ENCODE data around the gene UBE3A. TPM values are rescaled to one million over a fixed set of nuclear protein-coding genes. Genes with fewer than 3 reads are reported as not detected.

Gene UBE3A
- polyA plus RNA-seq, 2 of the 4 experiments (the other 2 are of a cell fraction) = 22.3 to 42.2 TPM

DNA sequence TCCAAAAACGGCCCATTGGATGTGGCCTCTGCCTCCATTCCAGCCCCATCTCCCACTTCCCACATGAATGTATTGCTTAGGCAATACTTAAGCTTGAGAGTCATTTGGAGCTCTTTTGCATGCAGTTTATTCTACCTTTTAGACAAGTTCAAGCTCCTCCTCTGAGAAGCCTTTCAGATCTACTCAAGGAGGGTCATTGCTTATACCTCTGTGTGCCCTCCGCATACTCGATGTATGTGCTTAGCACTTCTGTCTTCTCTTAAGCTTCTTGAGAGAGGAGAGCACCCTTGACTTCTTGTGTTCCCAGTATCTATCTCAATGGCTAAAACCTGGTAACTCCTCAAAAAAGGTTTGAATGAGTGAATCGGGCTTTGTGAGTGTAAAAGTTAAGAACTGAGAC lies 6.6 kb upstream of the UBE3A start:
- DNase-seq (ENCODE audit: low read depth in 1 of 2, low spot score in 1 of 2) = no peak
- Histone ChIP-seq H3K4me2 (no peak overlapping the region), H3K4me1 (no peaks in the 10 kb centered on the region), H3K4me3 (no peak overlapping the region), H3K9me3 (no peaks in the 10 kb centered on the region; the same call in 2 of the 3 replicates), H3K27ac (no peak overlapping the region)
- CTCF ChIA-PET = no interaction called here
- no peak for FAIRE-seq
- WGBS (ENCODE audit: missing lambda C conversion rate) = 0% methylated on average over 4 of the region's 4 CpGs
- POLR2A ChIA-PET = no interaction called here
- no peak for ATAC-seq
- no peak for TF ChIP-seq POLR2A (IDR thresholded peaks at IDR 0.05; ENCODE audit: low read length)

DNA sequence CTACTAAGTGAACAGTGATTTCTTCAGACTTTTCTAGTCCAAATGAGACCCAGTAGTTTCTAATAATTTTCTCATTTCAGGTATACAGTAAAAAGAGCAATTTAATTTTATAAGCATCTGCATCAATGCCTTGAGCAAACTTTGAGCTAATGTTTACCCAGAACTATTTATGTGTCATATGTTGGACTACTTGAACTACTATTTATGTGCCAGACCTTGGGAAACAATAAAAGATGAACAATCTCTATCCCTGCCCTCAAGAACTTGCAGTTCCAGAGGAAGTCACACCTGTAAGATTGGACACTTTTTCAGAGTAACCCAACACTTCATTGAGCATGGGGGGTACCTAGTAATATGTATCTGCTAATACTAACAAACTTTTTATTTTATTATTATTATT lies 2.3 kb upstream of the UBE3A start:
- Histone ChIP-seq H3K27ac (no peak overlapping the region), H3K9me3 (0 out of 3 replicates have a peak, but pooled peaks cover 3% of the 10 kb centered on the region), H3K4me2 (no peak overlapping the region), H3K4me3 (no peak overlapping the region), H3K4me1 (no peaks in the 10 kb centered on the region)
- TF ChIP-seq, protein P1, sequence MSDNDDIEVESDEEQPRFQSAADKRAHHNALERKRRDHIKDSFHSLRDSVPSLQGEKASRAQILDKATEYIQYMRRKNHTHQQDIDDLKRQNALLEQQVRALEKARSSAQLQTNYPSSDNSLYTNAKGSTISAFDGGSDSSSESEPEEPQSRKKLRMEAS (IDR thresholded peaks at IDR 0.05) = no peak
- TF ChIP-seq FOSL2 (IDR thresholded peaks at IDR 0.05) = no peak
- TF ChIP-seq FOSL2 (CRISPR knock-in tag; IDR thresholded peaks at IDR 0.05) = no peak
- no peak for TF ChIP-seq NR3C1 (IDR thresholded peaks at IDR 0.05)
- TF ChIP-seq ZSCAN20 (CRISPR knock-in tag; IDR thresholded peaks at IDR 0.05) = no peak
- TF ChIP-seq CEBPB (IDR thresholded peaks at IDR 0.05) = no peak
- TF ChIP-seq, protein P2, sequence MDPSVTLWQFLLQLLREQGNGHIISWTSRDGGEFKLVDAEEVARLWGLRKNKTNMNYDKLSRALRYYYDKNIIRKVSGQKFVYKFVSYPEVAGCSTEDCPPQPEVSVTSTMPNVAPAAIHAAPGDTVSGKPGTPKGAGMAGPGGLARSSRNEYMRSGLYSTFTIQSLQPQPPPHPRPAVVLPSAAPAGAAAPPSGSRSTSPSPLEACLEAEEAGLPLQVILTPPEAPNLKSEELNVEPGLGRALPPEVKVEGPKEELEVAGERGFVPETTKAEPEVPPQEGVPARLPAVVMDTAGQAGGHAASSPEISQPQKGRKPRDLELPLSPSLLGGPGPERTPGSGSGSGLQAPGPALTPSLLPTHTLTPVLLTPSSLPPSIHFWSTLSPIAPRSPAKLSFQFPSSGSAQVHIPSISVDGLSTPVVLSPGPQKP (IDR thresholded peaks at IDR 0.05; ENCODE audit: low read depth, low read length) = no peak
- no peak for TF ChIP-seq NPAS2 (CRISPR knock-in tag; IDR thresholded peaks at IDR 0.05; ENCODE audit: borderline replicate concordance)
- TF ChIP-seq MAFK (IDR thresholded peaks at IDR 0.05; ENCODE audit: partially characterized antibody) = no peak
- TF ChIP-seq HOXB13 (CRISPR knock-in tag; IDR thresholded peaks at IDR 0.05; ENCODE audit: low read depth) = no peak
- TF ChIP-seq POLR2AphosphoS2 (conservative IDR thresholded peaks at IDR 0.05; ENCODE audit: low read length) = no peak
- TF ChIP-seq RNF2 (IDR thresholded peaks at IDR 0.05; ENCODE audit: borderline replicate concordance, low read depth) = no peak
- TF ChIP-seq BHLHE40 (IDR thresholded peaks at IDR 0.05; ENCODE audit: low read depth, low read length) = no peak
- TF ChIP-seq JUNB (IDR thresholded peaks at IDR 0.05) = no peak
- TF ChIP-seq POLR2A (IDR thresholded peaks at IDR 0.05; ENCODE audit: low read length) = no peak
- DNase-seq (ENCODE audit: low read depth in 1 of 2, low spot score in 1 of 2) (no peak), FAIRE-seq (no peak), ATAC-seq (no peak)
- ChIA-PET CTCF (interaction anchor here (0.7 kb wide), 1 partner anchor 23 kb away, joined by 3 read pairs; no protein-coding TSS in a partner anchor), POLR2A (no interaction called here)

DNA sequence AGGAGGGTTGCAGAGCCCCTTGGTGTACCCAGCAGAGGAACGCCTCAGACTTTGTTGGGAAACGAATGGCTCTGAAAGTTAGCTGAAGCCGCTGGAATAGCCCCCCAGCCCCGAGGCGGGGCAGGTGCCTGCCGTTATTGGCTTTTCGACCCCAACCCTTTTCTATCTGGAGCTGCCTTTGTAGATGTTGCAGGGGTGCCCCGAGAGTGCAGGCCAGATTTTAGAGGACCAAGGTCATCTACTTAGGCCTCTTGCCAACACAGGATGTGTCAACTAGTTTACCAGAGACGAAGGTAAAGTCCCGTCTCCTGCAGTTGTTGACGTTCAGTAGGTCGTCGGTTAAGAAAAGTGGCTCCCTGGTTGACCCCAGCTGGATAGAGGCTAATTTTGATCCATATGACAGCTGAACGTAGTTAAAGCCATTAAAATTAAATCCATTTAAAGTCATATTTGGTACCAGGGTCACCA lies 579 bp upstream of the UBE3A start:
- Histone ChIP-seq H3K4me3 (peak overlapping the region; percentile 83), H3K4me1 (no peaks in the 10 kb centered on the region), H3K4me2 (peak overlapping the region; percentile 68), H3K9me3 (0 out of 3 replicates have a peak, but pooled peaks cover 3% of the 10 kb centered on the region), H3K27ac (peak overlapping the region; percentile 89 to 100)
- no peak for FAIRE-seq
- POLR2A ChIA-PET = interaction anchor here (0.7 kb wide), 1 partner anchor 37 kb away, joined by 4 read pairs; no protein-coding TSS in a partner anchor
- no peak for ATAC-seq
- no peak for TF ChIP-seq NR3C1 (IDR thresholded peaks at IDR 0.05)
- TF ChIP-seq KDM5A (IDR thresholded peaks at IDR 0.05) = no peak
- TF ChIP-seq PHF8 (IDR thresholded peaks at IDR 0.05; ENCODE audit: borderline replicate concordance, low read depth) = peak; percentile 61; the same call in 1 of the 2 replicates
- TF ChIP-seq, protein P3, sequence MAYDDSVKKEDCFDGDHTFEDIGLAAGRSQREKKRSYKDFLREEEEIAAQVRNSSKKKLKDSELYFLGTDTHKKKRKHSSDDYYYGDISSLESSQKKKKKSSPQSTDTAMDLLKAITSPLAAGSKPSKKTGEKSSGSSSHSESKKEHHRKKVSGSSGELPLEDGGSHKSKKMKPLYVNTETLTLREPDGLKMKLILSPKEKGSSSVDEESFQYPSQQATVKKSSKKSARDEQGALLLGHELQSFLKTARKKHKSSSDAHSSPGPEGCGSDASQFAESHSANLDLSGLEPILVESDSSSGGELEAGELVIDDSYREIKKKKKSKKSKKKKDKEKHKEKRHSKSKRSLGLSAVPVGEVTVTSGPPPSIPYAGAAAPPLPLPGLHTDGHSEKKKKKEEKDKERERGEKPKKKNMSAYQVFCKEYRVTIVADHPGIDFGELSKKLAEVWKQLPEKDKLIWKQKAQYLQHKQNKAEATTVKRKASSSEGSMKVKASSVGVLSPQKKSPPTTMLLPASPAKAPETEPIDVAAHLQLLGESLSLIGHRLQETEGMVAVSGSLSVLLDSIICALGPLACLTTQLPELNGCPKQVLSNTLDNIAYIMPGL (CRISPR knock-in tag; IDR thresholded peaks at IDR 0.05; ENCODE audit: borderline replicate concordance) = no peak
- TF ChIP-seq EHMT2 (IDR thresholded peaks at IDR 0.05; ENCODE audit: low read depth) = 0 out of 2 replicates have a peak, but pooled peaks have one; percentile 54
- DNase-seq (ENCODE audit: low read depth in 1 of 2, low spot score in 1 of 2) = peak in 1 of 2 experiments; percentile 17
- 28% methylated on average over 7 of the region's 14 CpGs for WGBS (ENCODE audit: missing lambda C conversion rate)
- CTCF ChIA-PET = interaction anchor here (0.9 kb wide), 1 partner anchor 37 kb away, joined by 3 read pairs; no protein-coding TSS in a partner anchor
